Measurements from ENCODE around the gene MICAL3. TPM values are rescaled to one million over a fixed set of nuclear protein-coding genes. Genes with fewer than 3 reads are reported as not detected.

MICAL3 gene
- total and polyA plus RNA-seq, 9 of the 15 experiments (the other 6 are each of a cell fraction or from before 2014, with no cell fraction given) = 0.53 to 32.1 (median 12.3) TPM

GRCh38 chr22:17744430-17744829 lies 279.9 kb downstream of the MICAL3 start:
- no peak for FAIRE-seq
- H3K9me3 ChIP-seq (replicated peaks; ENCODE audit: control insufficient read depth, insufficient read depth, low read depth, low read length) = no peaks in the 10 kb centered on the region
- no peak overlapping the region for H3K4me3 ChIP-seq
- TF ChIP-seq ZFX (CRISPR knock-in tag; IDR thresholded peaks at IDR 0.05) (no peak), ZNF668 (CRISPR knock-in tag; IDR thresholded peaks at IDR 0.05) (no peak), RBM14 (IDR thresholded peaks at IDR 0.05; ENCODE audit: borderline replicate concordance, insufficient read depth, low read depth, low read length) (no peak), SMARCA4 (IDR thresholded peaks at IDR 0.05) (no peak), SNRNP70 (optimal IDR thresholded peaks at IDR 0.05; ENCODE audit: low read depth, low read length) (no peak), ZKSCAN3 (CRISPR knock-in tag; IDR thresholded peaks at IDR 0.05) (no peak), RBM22 (IDR thresholded peaks at IDR 0.05; ENCODE audit: low read depth, low read length, poor library complexity, severe bottlenecking) (no peak), SMARCC2 (IDR thresholded peaks at IDR 0.05; ENCODE audit: low read depth) (no peak), ZNF124 (CRISPR knock-in tag; IDR thresholded peaks at IDR 0.05) (no peak), ZNF324 (CRISPR knock-in tag; IDR thresholded peaks at IDR 0.05) (no peak), MXI1 (IDR thresholded peaks at IDR 0.05; ENCODE audit: low read depth, low read length) (no peak), NR3C1 (CRISPR knock-in tag; IDR thresholded peaks at IDR 0.05) (no peak), CXXC5 (CRISPR knock-in tag; IDR thresholded peaks at IDR 0.05) (no peak), PRDM10 (IDR thresholded peaks at IDR 0.05; ENCODE audit: partially characterized antibody) (no peak), ILF3 (IDR thresholded peaks at IDR 0.05; ENCODE audit: borderline replicate concordance) (no peak), EP300 (IDR thresholded peaks at IDR 0.05; ENCODE audit: low read length) (no peak), ZBTB17 (CRISPR knock-in tag; IDR thresholded peaks at IDR 0.05) (no peak), TSHZ1 (CRISPR knock-in tag; IDR thresholded peaks at IDR 0.05) (no peak)
- no peak for ATAC-seq
- BruUV-seq (replicated peaks) = no TSS peak
- intact Hi-C loops (cut with micrococcal nuclease) (loop anchor here (5.0 to 10.0 kb wide), 2 partner anchors 90 to 148 kb away; no protein-coding TSS in a partner anchor), in situ Hi-C loops (cut with MboI) (loop anchor here (5.0 kb wide), 1 partner anchor 323 kb away; no protein-coding TSS in a partner anchor)
- DNase-seq (ENCODE audit: extremely low read depth in 1 of 4, low spot score in 3 of 4) = no peak
- ChIA-PET CTCF (ENCODE audit: low intra/inter-chr PET ratio) (interaction anchor here (3.0 kb wide), 1 partner anchor 41 kb away, joined by 23 read pairs; no protein-coding TSS in a partner anchor), POLR2A (interaction anchor here (1.1 to 1.8 kb wide), 2 partner anchors 10 to 14 kb away, joined by 3 to 6 read pairs; no protein-coding TSS in a partner anchor)
- H3K27ac ChIP-seq (ENCODE audit: extremely low read depth, low read depth, low read length) = no peak overlapping the region
- peaks cover 9% of the 10 kb centered on the region for H3K9me1 ChIP-seq (ENCODE audit: control insufficient read depth, insufficient read depth, low read length)
- H3K36me3 ChIP-seq (ENCODE audit: control insufficient read depth, insufficient read depth, low read length) = peaks cover 23% of the 10 kb centered on the region; the same call in 2 of the 3 replicates
- no peaks in the 10 kb centered on the region for H3K27me3 ChIP-seq (ENCODE audit: control insufficient read depth in 2 of 2, insufficient read depth in 2 of 2, low read length in 2 of 2)
- peaks cover 0 to 21% of the 10 kb centered on the region in 2 experiments; a peak in 2 of 5 replicates for H3K4me1 ChIP-seq (replicated peaks in 1 of 2; ENCODE audit: control insufficient read depth in 2 of 2, insufficient read depth in 2 of 2, low read length in 2 of 2)
- peaks cover 2% of the 10 kb centered on the region; the same call in 1 of the 3 replicates for H3K79me2 ChIP-seq (ENCODE audit: control insufficient read depth, insufficient read depth, low read length)
- H2AFZ ChIP-seq (ENCODE audit: low read depth, low read length) = no peak overlapping the region
- 86% methylated on average over 7 of the region's 7 CpGs for WGBS (ENCODE audit: insufficient coverage, low coverage, missing lambda C conversion rate)
- peaks cover 8% of the 10 kb centered on the region; the same call in 1 of the 2 replicates for H4K20me1 ChIP-seq (replicated peaks; ENCODE audit: control insufficient read depth, insufficient read depth, low read length)
- H3K9ac ChIP-seq (ENCODE audit: insufficient read depth in 1 of 2, low read depth in 2 of 2, low read length in 2 of 2) = no peak overlapping the region; a peak in 1 of 4 replicates
- H3K4me2 ChIP-seq (ENCODE audit: insufficient read depth, low read length) = no peak overlapping the region

All from K562 (cell line).